Stimulated activated CD8-positive, alpha-beta memory T cell treated with anti-CD3 and anti-CD28 coated beads, Interleukin-12 subunit alpha, Interleukin-12 subunit beta, amount 100 ng/mL, for 24 hours (primary cell): Measurements from ENCODE around the gene TRAK2.
"Not testable (repeated sequence)": the region's sequence is repeated elsewhere in the genome, so short reads cannot be mapped to it uniquely, and the experiment has no call there.

Experiments
- DNase-seq: peaks from one replicate; pipeline ENCODE4 v3.0.0-alpha.2; 2020; ENCODE audit errors: extremely low read depth

The TRAK2 gene

GRCh38 chr2:201451292-201452057, at the start of gene TRAK2, which contains the start of gene STRADB:
TSS of gene TRAK2 (minus strand) at chr2:201451458. CDS start at chr2:201420507, 30,951 bp downstream.
TSS of gene STRADB (plus strand) at chr2:201451740. CDS start at chr2:201454841, 3,101 bp downstream.
- peak; percentile 86 for DNase-seq

GRCh38 chr2:201500534-201500933, 49.3 kb upstream of the TRAK2 start:
- DNase-seq: no peak

GRCh38 chr2:201496785-201497184, 45.5 kb upstream of the TRAK2 start:
- no peak for DNase-seq

GRCh38 chr2:201490291-201490690, 39.0 kb upstream of the TRAK2 start:
- no peak for DNase-seq

- DNase-seq: no peak
Measured at GRCh38 chr2:201484805-201485204, 33.5 kb upstream of the TRAK2 start.

- not testable (repeated sequence) for DNase-seq
Measured at GRCh38 chr2:201483758-201484157, 32.5 kb upstream of the TRAK2 start.

GRCh38 chr2:201483342-201483741, 32.1 kb upstream of the TRAK2 start:
- DNase-seq: no peak

- no peak for DNase-seq
Measured at GRCh38 chr2:201482543-201482942, 31.3 kb upstream of the TRAK2 start.

- DNase-seq: no peak
Measured at GRCh38 chr2:201472411-201472810, 21.2 kb upstream of the TRAK2 start.

- no peak for DNase-seq
Measured at GRCh38 chr2:201471732-201472393, 20.6 kb upstream of the TRAK2 start.

GRCh38 chr2:201470821-201471731, 19.8 kb upstream of the TRAK2 start:
- no peak for DNase-seq

GRCh38 chr2:201467666-201468065, 16.4 kb upstream of the TRAK2 start:
- DNase-seq: no peak

- no peak for DNase-seq
Measured at GRCh38 chr2:201466050-201466675, 14.9 kb upstream of the TRAK2 start.

GRCh38 chr2:201465524-201465971, 14.3 kb upstream of the TRAK2 start:
- DNase-seq: no peak

- no peak for DNase-seq
Measured at GRCh38 chr2:201464547-201464946, 13.3 kb upstream of the TRAK2 start.

GRCh38 chr2:201460532-201460931, 9.3 kb upstream of the TRAK2 start:
- DNase-seq: no peak

GRCh38 chr2:201458381-201458780, 7.1 kb upstream of the TRAK2 start:
- DNase-seq: no peak

GRCh38 chr2:201452922-201453643, 1.8 kb upstream of the TRAK2 start:
- no peak for DNase-seq

GRCh38 chr2:201452058-201452921, 1.0 kb upstream of the TRAK2 start:
- no peak for DNase-seq

GRCh38 chr2:201450954-201451291, 335 bp downstream of the TRAK2 start:
- no peak for DNase-seq
